Measurements from ENCODE around the gene TMEM121. TPM values are rescaled to one million over a fixed set of nuclear protein-coding genes. Genes with fewer than 3 reads are reported as not detected.
A peak's percentile ranks its signal among the peaks of the same experiment; 100 is the strongest.

TMEM121 gene
- total RNA-seq, 2 donors from 2014 or later: 11.1 to 15.7 TPM

DNA sequence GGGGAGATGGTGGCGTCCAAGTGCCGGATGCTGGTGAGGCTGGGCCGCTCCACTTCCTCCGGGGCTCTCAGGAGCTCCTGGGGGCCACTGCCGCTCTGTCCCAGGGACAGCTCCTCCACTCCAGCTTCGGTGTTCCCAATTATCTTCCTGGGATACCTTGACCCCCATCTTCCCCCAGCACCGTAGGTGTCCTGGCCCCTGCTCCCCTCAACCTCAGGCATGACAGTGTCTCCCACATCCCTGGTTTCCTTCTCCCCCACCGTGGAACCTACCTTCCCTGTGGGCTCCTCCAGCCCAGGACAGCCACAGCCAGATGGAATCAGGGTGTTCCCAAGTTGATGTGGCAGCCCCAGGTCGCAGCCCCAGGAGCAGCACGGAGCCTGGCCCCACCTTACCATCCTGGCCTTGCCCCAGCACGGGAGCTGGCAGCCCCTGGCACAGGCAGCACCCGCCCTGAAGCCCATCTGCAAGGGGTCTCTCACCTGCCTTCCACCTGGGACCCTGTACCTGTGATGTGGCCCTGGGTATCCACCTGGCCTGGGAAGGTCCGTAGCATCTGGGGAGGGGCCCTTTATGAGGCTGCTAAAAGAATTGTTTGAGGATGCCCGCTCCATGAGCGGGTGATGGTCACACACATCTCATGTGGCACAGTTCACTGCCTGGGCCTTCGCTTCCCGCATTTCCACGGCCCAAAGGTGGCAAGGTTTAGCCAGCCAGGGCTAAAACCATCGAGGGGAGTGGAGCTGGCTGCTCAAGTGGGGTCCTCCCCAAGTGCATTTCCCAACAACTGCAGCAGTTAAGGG, 4.1 kb downstream of the TMEM121 start:
- DNase-seq (ENCODE audit: low spot score): no peak
- H3K4me1 ChIP-seq (replicated peaks): peaks cover 22% of the 10 kb centered on the region
- intact Hi-C loops (cut with DNase I): no loop called here
- no peaks in the 10 kb centered on the region for H3K9me3 ChIP-seq
- TF ChIP-seq, protein P1, sequence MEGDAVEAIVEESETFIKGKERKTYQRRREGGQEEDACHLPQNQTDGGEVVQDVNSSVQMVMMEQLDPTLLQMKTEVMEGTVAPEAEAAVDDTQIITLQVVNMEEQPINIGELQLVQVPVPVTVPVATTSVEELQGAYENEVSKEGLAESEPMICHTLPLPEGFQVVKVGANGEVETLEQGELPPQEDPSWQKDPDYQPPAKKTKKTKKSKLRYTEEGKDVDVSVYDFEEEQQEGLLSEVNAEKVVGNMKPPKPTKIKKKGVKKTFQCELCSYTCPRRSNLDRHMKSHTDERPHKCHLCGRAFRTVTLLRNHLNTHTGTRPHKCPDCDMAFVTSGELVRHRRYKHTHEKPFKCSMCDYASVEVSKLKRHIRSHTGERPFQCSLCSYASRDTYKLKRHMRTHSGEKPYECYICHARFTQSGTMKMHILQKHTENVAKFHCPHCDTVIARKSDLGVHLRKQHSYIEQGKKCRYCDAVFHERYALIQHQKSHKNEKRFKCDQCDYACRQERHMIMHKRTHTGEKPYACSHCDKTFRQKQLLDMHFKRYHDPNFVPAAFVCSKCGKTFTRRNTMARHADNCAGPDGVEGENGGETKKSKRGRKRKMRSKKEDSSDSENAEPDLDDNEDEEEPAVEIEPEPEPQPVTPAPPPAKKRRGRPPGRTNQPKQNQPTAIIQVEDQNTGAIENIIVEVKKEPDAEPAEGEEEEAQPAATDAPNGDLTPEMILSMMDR (IDR thresholded peaks at IDR 0.05): no peak
- TF ChIP-seq POLR2A (IDR thresholded peaks at IDR 0.05): no peak
- H3K36me3 ChIP-seq: no peaks in the 10 kb centered on the region
- WGBS: 80% methylated on average over 18 of the region's 19 CpGs
- H3K27ac ChIP-seq: peak overlapping the region in 1 of 2 donors; percentile 48
- H3K4me3 ChIP-seq: no peak overlapping the region
- no peaks in the 10 kb centered on the region for H3K27me3 ChIP-seq (replicated peaks; ENCODE audit: insufficient read depth)

DNA sequence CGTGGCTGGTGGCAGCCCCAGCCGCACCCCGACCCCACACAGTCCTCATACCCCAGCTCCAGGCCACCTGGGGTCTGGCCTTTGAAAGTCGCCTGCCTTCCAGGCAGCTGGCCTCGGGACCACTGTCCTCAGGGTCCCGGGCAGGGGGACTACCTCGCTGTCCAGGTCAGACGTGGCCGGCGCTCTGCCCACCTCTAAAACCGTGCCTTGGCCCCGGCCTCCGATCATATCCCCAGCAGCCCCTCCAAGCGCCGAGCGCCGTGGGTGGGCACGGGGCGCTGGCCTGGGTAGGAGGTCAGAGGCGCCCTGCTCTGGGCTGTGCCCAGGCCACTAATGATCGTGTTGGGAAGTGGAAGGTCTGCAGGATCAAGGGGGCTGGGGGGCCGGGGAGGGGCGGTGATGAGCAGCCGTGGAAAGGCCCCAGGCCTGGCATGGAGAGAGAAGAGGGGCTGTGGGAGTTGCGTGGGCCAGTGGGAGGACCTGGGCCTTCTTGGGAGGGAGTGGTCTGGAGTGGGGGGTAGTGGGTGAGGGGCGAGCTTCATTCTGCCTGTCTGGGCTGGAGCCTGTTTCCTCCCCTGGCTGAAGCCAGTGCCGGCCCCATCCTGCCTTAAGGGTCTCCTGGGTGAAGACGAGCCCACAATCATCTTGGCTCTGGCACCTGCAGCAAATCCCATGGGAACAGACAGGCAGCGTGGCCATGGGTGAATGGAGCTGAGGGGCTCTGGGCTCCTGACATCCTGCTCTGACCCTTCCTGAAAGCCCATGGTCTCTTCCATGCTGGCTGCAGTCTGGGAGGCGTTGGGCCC, 4.9 kb downstream of the TMEM121 start:
- no peak overlapping the region for H3K27ac ChIP-seq
- H3K4me3 ChIP-seq: no peak overlapping the region
- DNase-seq (ENCODE audit: low spot score): no peak
- no peaks in the 10 kb centered on the region for H3K36me3 ChIP-seq
- intact Hi-C loops (cut with DNase I): no loop called here
- no peaks in the 10 kb centered on the region for H3K9me3 ChIP-seq
- H3K4me1 ChIP-seq (replicated peaks): peaks cover 22% of the 10 kb centered on the region
- H3K27me3 ChIP-seq (replicated peaks; ENCODE audit: insufficient read depth): no peaks in the 10 kb centered on the region
- TF ChIP-seq POLR2AphosphoS5 (IDR thresholded peaks at IDR 0.05) (no peak), POLR2A (IDR thresholded peaks at IDR 0.05) (no peak)
- TF ChIP-seq, protein P1 (IDR thresholded peaks at IDR 0.05): no peak
- WGBS: 92% methylated on average over 27 of the region's 30 CpGs

DNA sequence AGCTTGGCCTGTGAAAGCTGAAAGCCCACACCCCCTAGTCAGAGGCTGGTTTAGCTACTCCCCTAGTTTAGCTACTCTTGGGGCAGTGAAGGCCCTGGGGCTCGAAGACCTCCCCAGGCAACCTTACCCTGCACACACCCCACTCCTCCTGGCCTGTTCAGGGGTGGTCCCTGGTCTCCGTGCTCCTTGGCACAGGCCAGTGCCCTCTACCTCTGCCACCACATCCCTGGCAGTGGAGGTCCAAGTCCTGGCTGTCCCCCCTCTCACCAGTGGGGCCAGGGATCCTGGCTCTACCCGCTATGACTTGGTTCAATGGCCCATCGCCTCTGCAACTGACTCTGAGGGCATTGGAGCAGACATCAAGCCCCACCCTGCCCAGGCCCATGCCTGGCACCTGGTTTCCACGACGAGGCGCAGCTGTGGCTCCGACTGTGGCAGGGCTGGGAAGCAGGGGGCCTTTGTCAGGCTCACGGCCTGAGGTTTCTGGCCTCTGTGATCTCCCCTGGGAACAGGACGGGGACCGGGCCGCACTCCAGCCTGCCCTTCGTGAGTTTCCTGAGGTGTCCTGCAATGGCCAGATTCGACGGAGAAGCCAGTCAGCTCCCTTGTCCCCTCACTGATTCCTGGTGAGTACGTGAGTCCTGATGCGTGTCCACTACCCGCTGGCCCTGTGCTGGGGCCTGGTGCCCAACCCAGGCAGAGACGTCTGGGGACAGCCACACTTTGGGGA, 5.7 kb downstream of the TMEM121 start:
- peaks cover 19% of the 10 kb centered on the region for H3K4me1 ChIP-seq (replicated peaks)
- TF ChIP-seq, protein P1 (IDR thresholded peaks at IDR 0.05): no peak
- TF ChIP-seq POLR2AphosphoS5 (IDR thresholded peaks at IDR 0.05): no peak
- TF ChIP-seq POLR2A (IDR thresholded peaks at IDR 0.05): no peak
- no peak for DNase-seq (ENCODE audit: low spot score)
- H3K27ac ChIP-seq: no peak overlapping the region
- H3K36me3 ChIP-seq: no peaks in the 10 kb centered on the region
- no peak overlapping the region for H3K4me3 ChIP-seq
- intact Hi-C loops (cut with DNase I): no loop called here
- H3K9me3 ChIP-seq: no peaks in the 10 kb centered on the region
- no peaks in the 10 kb centered on the region for H3K27me3 ChIP-seq (replicated peaks; ENCODE audit: insufficient read depth)
- 84% methylated on average over 19 of the region's 19 CpGs for WGBS

DNA sequence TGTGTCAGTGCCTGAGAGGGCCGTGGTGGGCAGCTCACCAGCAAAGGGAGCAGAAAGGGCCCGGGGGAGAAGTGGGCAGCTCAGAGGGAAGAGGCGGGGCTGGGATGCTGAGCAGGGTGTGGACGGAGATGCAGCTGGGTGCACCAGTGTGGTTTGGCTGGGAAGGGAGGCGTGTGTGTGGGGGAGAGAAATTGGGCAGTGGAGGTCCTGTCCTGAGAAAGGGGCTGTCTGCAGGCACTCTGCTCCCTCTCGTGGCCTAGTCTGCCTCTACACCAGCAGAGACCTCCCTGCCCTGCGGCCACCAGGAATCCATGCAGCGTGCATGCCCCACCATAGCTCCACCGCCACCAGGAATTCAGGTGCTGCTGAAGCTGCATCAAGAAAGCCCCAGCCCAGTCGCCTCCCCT, 6.4 kb downstream of the TMEM121 start:
- Histone ChIP-seq H3K27ac (no peak overlapping the region), H3K9me3 (no peaks in the 10 kb centered on the region), H3K4me1 (replicated peaks) (peaks cover 12% of the 10 kb centered on the region), H3K4me3 (no peak overlapping the region), H3K36me3 (no peaks in the 10 kb centered on the region), H3K27me3 (replicated peaks; ENCODE audit: insufficient read depth) (no peaks in the 10 kb centered on the region)
- WGBS: 73% methylated on average over 10 of the region's 10 CpGs
- intact Hi-C loops (cut with DNase I): no loop called here
- TF ChIP-seq POLR2AphosphoS5 (IDR thresholded peaks at IDR 0.05) (no peak), POLR2A (IDR thresholded peaks at IDR 0.05) (no peak)
- TF ChIP-seq, protein P1 (IDR thresholded peaks at IDR 0.05): no peak
- DNase-seq (ENCODE audit: low spot score): no peak

Measured in prostate gland (tissue), 2 donors.